HG03060 (cell line): ENCODE results near the gene CSPG5.

Experiments
- ATAC-seq: cut with Tn5 transposase; IDR thresholded peaks from one replicate; pipeline ENCODE4 v1.9.1; 2021; ENCODE audit warnings: low read depth, moderate number of reproducible peaks; ENCODE audit not compliant: unreplicated experiment

Gene CSPG5

GRCh38 chr3:47588587-47588986 lies 9.9 kb upstream of the CSPG5 start:
- ATAC-seq: no peak

GRCh38 chr3:47588053-47588452 lies 9.4 kb upstream of the CSPG5 start:
- no peak for ATAC-seq

GRCh38 chr3:47586746-47587145 lies 8.1 kb upstream of the CSPG5 start:
- ATAC-seq: no peak

- no peak for ATAC-seq
Measured at GRCh38 chr3:47583320-47584075, 4.8 kb upstream of the CSPG5 start.

GRCh38 chr3:47581835-47582234 lies 3.2 kb upstream of the CSPG5 start:
- no peak for ATAC-seq

- no peak for ATAC-seq
Measured at GRCh38 chr3:47581422-47581821, 2.8 kb upstream of the CSPG5 start.

GRCh38 chr3:47580481-47580880 lies 1.8 kb upstream of the CSPG5 start:
- no peak for ATAC-seq

GRCh38 chr3:47579875-47580274 lies 1.2 kb upstream of the CSPG5 start:
- no peak for ATAC-seq

- ATAC-seq: no peak
Measured at GRCh38 chr3:47578119-47578632, 489 bp downstream of the CSPG5 start.

- no peak for ATAC-seq
Measured at GRCh38 chr3:47577583-47578118, 1.0 kb downstream of the CSPG5 start.

- ATAC-seq: no peak
Measured at GRCh38 chr3:47573190-47574172, 5.2 kb downstream of the CSPG5 start.

- no peak for ATAC-seq
Measured at GRCh38 chr3:47571391-47572175, 7.1 kb downstream of the CSPG5 start.

- ATAC-seq: no peak
Measured at GRCh38 chr3:47568901-47569300, 9.8 kb downstream of the CSPG5 start.

GRCh38 chr3:47567149-47567548 lies 11.5 kb downstream of the CSPG5 start:
- no peak for ATAC-seq

- no peak for ATAC-seq
Measured at GRCh38 chr3:47566667-47567066, 12.0 kb downstream of the CSPG5 start.

GRCh38 chr3:47565734-47566550 lies 12.7 kb downstream of the CSPG5 start:
- ATAC-seq: no peak

- ATAC-seq: no peak
Measured at GRCh38 chr3:47556351-47556750, 22.3 kb downstream of the CSPG5 start.

- no peak for ATAC-seq
Measured at GRCh38 chr3:47554335-47554734, 24.3 kb downstream of the CSPG5 start.

GRCh38 chr3:47553407-47553806 lies 25.3 kb downstream of the CSPG5 start:
- no peak for ATAC-seq
